Cardiac ventricle fibroblast (primary cell): ENCODE measurements around the gene ENTPD5. TPM values are rescaled to one million over a fixed set of nuclear protein-coding genes. Genes with fewer than 3 reads are reported as not detected.

Source experiments
- total RNA-seq: library from RNA; depleted of rRNA; stranded (reverse); fragments of >200 nt; gene quantifications from 2 replicates; pipeline ENCODE4 v1.2.3, GENCODE V29; 2015

ENTPD5 gene
- total RNA-seq, result 5.9 and 6.1 TPM in 2 replicates

DNA sequence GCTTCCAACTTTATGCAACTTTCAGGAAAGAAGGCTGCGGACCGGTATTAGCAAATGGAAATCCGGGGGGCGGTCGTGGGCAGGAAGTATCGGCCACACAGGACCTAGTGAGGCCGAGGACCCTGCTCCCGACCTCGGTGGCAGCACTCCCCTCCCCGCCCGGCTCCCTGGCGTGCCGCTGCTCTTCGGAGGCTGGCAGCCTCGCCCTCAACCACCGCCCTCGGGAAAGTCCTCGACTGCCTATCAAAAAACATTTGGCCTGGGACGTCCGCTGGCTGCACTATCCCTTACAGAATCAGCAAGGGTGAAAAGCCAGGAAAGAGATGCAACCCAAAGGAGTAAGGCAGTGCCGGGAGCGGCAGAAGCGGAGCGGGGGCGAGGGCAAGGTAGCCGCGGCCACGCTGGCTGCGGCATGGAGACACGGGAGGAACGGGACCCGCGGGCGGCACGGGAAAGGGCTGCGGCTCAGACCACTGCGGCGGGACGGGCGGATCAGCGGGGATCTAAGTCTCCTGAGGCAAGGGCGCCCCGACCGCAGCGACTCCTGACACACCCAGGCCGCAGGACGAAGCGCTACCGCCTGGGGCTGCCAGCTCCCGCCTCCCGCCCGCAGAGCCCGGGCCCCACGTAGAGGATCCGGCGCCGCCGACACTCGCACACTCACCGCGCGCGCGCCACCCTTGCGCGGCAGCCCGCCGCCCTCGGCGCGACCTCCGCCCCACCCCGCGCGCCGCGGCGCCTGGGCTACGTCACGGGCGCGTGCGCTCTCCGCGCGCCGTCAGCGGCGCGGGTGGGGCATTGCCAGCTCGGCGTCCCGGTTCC lies at the start of gene ENTPD5, which contains the start of gene BBOF1:
Gene ENTPD5, minus strand, starts transcription at position 703 of the 822 bp plus-strand sequence. CDS start 31,186 bp downstream, outside the sequence.
Gene BBOF1, plus strand, starts transcription at position 764 of the 822 bp plus-strand sequence. CDS start 130 bp downstream, outside the sequence.

GRCh38 chr14:73949752-73950734 lies 69.0 kb downstream of the ENTPD5 start, which contains the start of the genes COQ6 and FAM161B:
Gene COQ6, plus strand, starts transcription at chr14:73950302. Its CDS starts 31 bp downstream, at chr14:73950333.
Gene FAM161B, minus strand, starts transcription at chr14:73950094. Its CDS starts 68 bp downstream, at chr14:73950026.

Other genes with a start within 250 kb of the ENTPD5 start
- 4.9 and 10.3 TPM in 2 replicates for gene PTGR2, start 167.5 kb downstream of the ENTPD5 start, total RNA-seq
- 24.8 and 47.4 TPM in 2 replicates for gene ZNF410, start 132.4 kb downstream of the ENTPD5 start, total RNA-seq
- gene FAM161B, start 69.2 kb downstream of the ENTPD5 start, total RNA-seq, result 3.1 and 3.9 TPM in 2 replicates
- gene COQ6, start 69.0 kb downstream of the ENTPD5 start, total RNA-seq, result 29.1 and 31.6 TPM in 2 replicates
- gene BBOF1, start 61 bp upstream of the ENTPD5 start, total RNA-seq, result 5.8 and 6.2 TPM in 2 replicates
- 31.3 and 32.1 TPM in 2 replicates for gene ALDH6A1, start 65.2 kb upstream of the ENTPD5 start, total RNA-seq
- 4.6 and 8.5 TPM in 2 replicates for gene LIN52, start 65.7 kb upstream of the ENTPD5 start, total RNA-seq
- gene VSX2, start 220.2 kb upstream of the ENTPD5 start, total RNA-seq, result not detected in 2 replicates